Peyer's patch (tissue), 4 donors: ENCODE measurements around the gene MRPS24.

ENCODE experiments used
- POLR2A ChIP-seq, 2 donors: fragments of 450-650 bp; IDR thresholded peaks; one replicate each; pipeline ENCODE4 v1.5.1; 2017; ENCODE audit warnings: antibody characterized with exemption in 2 of 2, mild to moderate bottlenecking in 2 of 2, moderate library complexity in 2 of 2
- TF ChIP-seq, protein P1 (sequence below), 6 experiments: fragments of 450-650 bp in 4 of 6; fragments of 200-600 bp in 2 of 6; sonication (generic) in 1 of 6; IDR thresholded peaks; one replicate each; pipeline ENCODE4 v1.5.1; 2017 to 2019; ENCODE audit warnings: antibody characterized with exemption in 6 of 6, mild to moderate bottlenecking in 3 of 6, moderate library complexity in 1 of 6

DNA sequence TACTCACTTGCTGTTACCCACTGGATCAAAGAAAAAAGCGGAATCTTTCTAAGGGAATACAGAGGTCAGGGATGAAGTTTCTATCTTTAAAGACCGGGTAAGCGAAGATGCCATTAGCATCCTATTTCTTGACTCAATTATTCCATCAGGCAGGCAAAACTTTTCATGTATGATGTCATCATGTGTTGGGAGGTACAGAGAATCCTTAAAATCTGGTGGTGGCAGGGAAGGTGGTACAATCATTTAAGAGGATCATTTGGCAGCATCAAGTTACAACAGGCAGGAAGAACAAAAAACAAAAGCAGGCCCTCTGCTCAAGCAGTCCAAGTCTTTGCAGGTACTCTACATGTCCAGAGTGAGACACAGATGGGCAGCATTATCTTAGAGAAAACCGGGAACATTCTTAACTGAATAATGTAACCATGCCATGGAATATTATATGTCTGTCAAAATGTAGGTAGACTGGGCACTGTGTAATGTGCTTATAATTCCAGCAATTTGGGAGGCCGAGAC lies 33.3 kb upstream of the MRPS24 start:
- TF ChIP-seq POLR2A (IDR thresholded peaks at IDR 0.05): no peak
- TF ChIP-seq, protein P1, sequence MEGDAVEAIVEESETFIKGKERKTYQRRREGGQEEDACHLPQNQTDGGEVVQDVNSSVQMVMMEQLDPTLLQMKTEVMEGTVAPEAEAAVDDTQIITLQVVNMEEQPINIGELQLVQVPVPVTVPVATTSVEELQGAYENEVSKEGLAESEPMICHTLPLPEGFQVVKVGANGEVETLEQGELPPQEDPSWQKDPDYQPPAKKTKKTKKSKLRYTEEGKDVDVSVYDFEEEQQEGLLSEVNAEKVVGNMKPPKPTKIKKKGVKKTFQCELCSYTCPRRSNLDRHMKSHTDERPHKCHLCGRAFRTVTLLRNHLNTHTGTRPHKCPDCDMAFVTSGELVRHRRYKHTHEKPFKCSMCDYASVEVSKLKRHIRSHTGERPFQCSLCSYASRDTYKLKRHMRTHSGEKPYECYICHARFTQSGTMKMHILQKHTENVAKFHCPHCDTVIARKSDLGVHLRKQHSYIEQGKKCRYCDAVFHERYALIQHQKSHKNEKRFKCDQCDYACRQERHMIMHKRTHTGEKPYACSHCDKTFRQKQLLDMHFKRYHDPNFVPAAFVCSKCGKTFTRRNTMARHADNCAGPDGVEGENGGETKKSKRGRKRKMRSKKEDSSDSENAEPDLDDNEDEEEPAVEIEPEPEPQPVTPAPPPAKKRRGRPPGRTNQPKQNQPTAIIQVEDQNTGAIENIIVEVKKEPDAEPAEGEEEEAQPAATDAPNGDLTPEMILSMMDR (IDR thresholded peaks at IDR 0.05): no peak
